GM12874 (cell line): ENCODE data around the gene AP4S1.

Experiments
- TF ChIP-seq, protein P1 (sequence below): IDR thresholded peaks from 2 replicates; pipeline ENCODE4 v1.5.1; 2011; ENCODE audit warnings: low read depth, mild to moderate bottlenecking, control low read depth, low read length, moderate library complexity; ENCODE audit not compliant: insufficient read depth

Gene AP4S1

GRCh38 chr14:31025367-31026076 lies at the start of gene AP4S1:
Gene AP4S1 (plus strand): TSS chr14:31025649. CDS start chr14:31066197, 40,548 bp downstream.
- TF ChIP-seq, protein P1, sequence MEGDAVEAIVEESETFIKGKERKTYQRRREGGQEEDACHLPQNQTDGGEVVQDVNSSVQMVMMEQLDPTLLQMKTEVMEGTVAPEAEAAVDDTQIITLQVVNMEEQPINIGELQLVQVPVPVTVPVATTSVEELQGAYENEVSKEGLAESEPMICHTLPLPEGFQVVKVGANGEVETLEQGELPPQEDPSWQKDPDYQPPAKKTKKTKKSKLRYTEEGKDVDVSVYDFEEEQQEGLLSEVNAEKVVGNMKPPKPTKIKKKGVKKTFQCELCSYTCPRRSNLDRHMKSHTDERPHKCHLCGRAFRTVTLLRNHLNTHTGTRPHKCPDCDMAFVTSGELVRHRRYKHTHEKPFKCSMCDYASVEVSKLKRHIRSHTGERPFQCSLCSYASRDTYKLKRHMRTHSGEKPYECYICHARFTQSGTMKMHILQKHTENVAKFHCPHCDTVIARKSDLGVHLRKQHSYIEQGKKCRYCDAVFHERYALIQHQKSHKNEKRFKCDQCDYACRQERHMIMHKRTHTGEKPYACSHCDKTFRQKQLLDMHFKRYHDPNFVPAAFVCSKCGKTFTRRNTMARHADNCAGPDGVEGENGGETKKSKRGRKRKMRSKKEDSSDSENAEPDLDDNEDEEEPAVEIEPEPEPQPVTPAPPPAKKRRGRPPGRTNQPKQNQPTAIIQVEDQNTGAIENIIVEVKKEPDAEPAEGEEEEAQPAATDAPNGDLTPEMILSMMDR, result no peak

DNA sequence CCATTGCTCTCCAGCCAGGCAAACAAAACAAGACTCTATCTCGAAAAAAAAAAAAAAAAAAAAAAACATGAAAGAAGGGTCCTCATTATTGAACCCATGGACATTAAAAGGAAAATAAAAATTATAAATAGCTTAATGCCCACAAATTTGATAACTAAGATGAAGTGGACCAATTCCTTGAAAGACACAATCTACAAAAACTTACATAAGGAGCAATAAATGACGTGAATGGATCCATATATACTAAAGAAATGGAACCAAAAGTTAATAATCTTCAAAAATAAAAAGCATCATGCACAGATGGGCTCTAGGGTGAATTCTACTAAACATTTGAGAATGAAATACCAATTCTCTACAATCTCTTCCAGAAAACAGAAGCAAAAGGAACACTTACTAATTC lies 47.7 kb upstream of the AP4S1 start:
- TF ChIP-seq, protein P1, result no peak

- TF ChIP-seq, protein P1, result peak; percentile 44; the same call in 1 of the 2 replicates
Observed at GRCh38 chr14:30980106-30980704, 45.2 kb upstream of the AP4S1 start.

- TF ChIP-seq, protein P1, result no peak
Observed at GRCh38 chr14:30980980-30981379, 44.5 kb upstream of the AP4S1 start.

- TF ChIP-seq, protein P1, result no peak
Observed at GRCh38 chr14:30982533-30982932, 42.9 kb upstream of the AP4S1 start.

GRCh38 chr14:30983858-30984257 lies 41.6 kb upstream of the AP4S1 start:
- TF ChIP-seq, protein P1, result no peak

- TF ChIP-seq, protein P1, result no peak
Observed at GRCh38 chr14:30985796-30986195, 39.7 kb upstream of the AP4S1 start.
